Testis (tissue), 3 donors: ENCODE results near the gene PLXNA1. TPM values are rescaled to one million over a fixed set of nuclear protein-coding genes. Genes with fewer than 3 reads are reported as not detected.

Experiments
- DNase-seq: peaks from one replicate; pipeline ENCODE4 v3.0.0-alpha.2; 2019
- H3K27ac ChIP-seq, 2 donors: fragments of 200-600 bp; sonication (generic); one replicate each; pipeline ENCODE4 v1.5.1; 2019
- H3K27me3 ChIP-seq: fragments of 200-600 bp; sonication (generic); one replicate; pipeline ENCODE4 v1.5.1; 2019
- H3K36me3 ChIP-seq: fragments of 200-600 bp; sonication (generic); one replicate; pipeline ENCODE4 v1.5.1; 2017; ENCODE audit warnings: low read depth; ENCODE audit errors: missing control alignments
- H3K4me1 ChIP-seq: fragments of 200-600 bp; sonication (generic); one replicate; pipeline ENCODE4 v1.5.1; 2019
- H3K4me3 ChIP-seq, 2 donors: fragments of 200-600 bp; sonication (generic); one replicate each; pipeline ENCODE4 v1.5.1; 2017 to 2019
- H3K9me3 ChIP-seq: fragments of 200-600 bp; sonication (generic); one replicate; pipeline ENCODE4 v1.5.1; 2017
- POLR2A ChIP-seq: fragments of 450-650 bp; IDR thresholded peaks from one replicate; pipeline ENCODE4 v1.6.1; 2017; ENCODE audit warnings: antibody characterized with exemption, mild to moderate bottlenecking, moderate library complexity
- WGBS, 2 donors: methylation state at CpG; one replicate each; pipeline ENCODE4 v1.1.5; 2018; 5-methylcytosine and 5-hydroxymethylcytosine counted together
- intact Hi-C: fragments of 100-400 bp; cut with DNase I; formaldehyde crosslinking; loops from one replicate; pipeline ENCODE4 v1.15.1; 2023; ENCODE audit warnings: low total_unique reads
- polyA plus RNA-seq: library from polyadenylated mRNA; stranded (reverse); fragments of 350-450 nt; fragmentation: Illumina TruSeq; extraction: RNeasy Lipid Tissue Mini Kit (QIAGEN cat#74804); gene quantifications from one replicate; pipeline ENCODE4 v1.2.3, GENCODE V29; 2014; ENCODE audit warnings: low read depth, low replicate concordance; ENCODE audit not compliant: insufficient read depth
- total RNA-seq, 2 donors: library from RNA; depleted of rRNA; stranded (reverse); fragments of >200 nt; gene quantifications; one replicate each; pipeline ENCODE4 v1.2.3, GENCODE V29; 2016
- TF ChIP-seq, protein P1 (sequence below), 3 experiments: fragments of 450-650 bp in 2 of 3; fragments of 200-600 bp in 1 of 3; sonication (generic) in 1 of 3; IDR thresholded peaks; one replicate each; pipeline ENCODE4 v1.5.1; 2016 to 2019; ENCODE audit warnings: antibody characterized with exemption in 3 of 3, mild to moderate bottlenecking in 2 of 3, moderate library complexity in 1 of 3

The PLXNA1 gene
- total and polyA plus RNA-seq, 3 donors from 2014 or later = 29.3 to 79.7 (median 65.8) TPM

DNA sequence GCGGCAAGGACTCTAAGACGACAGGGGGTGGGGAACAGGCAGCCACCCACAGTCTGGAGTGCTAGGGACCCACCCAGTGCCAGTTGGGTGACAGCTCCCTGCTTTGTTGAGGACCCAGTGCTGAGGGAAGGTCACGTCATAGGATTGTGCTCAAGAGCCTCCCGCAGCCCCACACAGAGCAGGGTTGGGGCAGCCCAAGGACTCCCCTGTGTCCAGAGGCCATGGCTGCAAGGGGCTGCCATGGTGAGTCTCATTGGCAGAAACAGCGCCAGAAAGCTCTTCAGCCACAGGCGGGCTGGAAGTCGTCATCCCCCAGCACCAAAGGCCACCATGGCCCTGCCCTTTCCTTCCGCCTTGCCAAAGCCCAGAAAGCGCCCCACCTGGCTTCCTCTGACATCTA, 37.0 kb upstream of the PLXNA1 start:
- Histone ChIP-seq H3K4me3 (no peak overlapping the region), H3K4me1 (no peaks in the 10 kb centered on the region), H3K36me3 (no peaks in the 10 kb centered on the region), H3K27me3 (no peaks in the 10 kb centered on the region), H3K27ac (no peak overlapping the region), H3K9me3 (no peaks in the 10 kb centered on the region)
- intact Hi-C loops = no loop called here
- no peak for DNase-seq
- TF ChIP-seq, protein P1, sequence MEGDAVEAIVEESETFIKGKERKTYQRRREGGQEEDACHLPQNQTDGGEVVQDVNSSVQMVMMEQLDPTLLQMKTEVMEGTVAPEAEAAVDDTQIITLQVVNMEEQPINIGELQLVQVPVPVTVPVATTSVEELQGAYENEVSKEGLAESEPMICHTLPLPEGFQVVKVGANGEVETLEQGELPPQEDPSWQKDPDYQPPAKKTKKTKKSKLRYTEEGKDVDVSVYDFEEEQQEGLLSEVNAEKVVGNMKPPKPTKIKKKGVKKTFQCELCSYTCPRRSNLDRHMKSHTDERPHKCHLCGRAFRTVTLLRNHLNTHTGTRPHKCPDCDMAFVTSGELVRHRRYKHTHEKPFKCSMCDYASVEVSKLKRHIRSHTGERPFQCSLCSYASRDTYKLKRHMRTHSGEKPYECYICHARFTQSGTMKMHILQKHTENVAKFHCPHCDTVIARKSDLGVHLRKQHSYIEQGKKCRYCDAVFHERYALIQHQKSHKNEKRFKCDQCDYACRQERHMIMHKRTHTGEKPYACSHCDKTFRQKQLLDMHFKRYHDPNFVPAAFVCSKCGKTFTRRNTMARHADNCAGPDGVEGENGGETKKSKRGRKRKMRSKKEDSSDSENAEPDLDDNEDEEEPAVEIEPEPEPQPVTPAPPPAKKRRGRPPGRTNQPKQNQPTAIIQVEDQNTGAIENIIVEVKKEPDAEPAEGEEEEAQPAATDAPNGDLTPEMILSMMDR (IDR thresholded peaks at IDR 0.05) = no peak
- no peak for TF ChIP-seq POLR2A
- 93% methylated on average over 7 to 9 of the region's 9 CpGs for WGBS, 2 donors

- Histone ChIP-seq H3K9me3 (no peaks in the 10 kb centered on the region), H3K27me3 (no peaks in the 10 kb centered on the region), H3K36me3 (no peaks in the 10 kb centered on the region), H3K4me1 (no peaks in the 10 kb centered on the region), H3K27ac (no peak overlapping the region), H3K4me3 (no peak overlapping the region)
- intact Hi-C loops = no loop called here
- TF ChIP-seq, protein P1 (IDR thresholded peaks at IDR 0.05) = no peak
- no peak for TF ChIP-seq POLR2A
- DNase-seq = no peak
- WGBS, 2 donors = 95 to 98% methylated on average over 10 to 11 of the region's 11 CpGs
Measured at GRCh38 chr3:126946405-126946804, 36.5 kb upstream of the PLXNA1 start.

DNA sequence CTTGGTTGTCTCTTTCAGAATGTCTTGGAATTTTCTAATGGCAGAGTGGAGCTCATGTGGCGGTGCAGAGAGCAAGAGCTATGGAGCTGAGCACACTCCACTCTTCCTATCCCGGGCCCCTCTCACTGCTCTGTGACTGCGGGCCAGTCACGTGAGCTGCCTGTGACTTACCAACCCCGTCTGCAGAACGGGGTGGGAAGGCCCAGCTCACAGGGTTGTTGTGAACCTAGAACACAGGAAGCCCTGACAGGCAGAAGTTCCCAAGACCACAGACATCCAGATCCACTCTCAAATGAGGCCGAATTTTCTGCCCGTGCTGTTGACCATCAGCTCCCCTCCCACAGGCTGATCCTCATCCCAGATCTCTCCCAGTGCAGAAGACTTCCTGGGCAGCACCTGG, 35.5 kb upstream of the PLXNA1 start:
- Histone ChIP-seq H3K4me3 (no peak overlapping the region), H3K36me3 (no peaks in the 10 kb centered on the region), H3K27ac (no peak overlapping the region), H3K27me3 (no peaks in the 10 kb centered on the region), H3K4me1 (no peaks in the 10 kb centered on the region), H3K9me3 (no peaks in the 10 kb centered on the region)
- WGBS, 2 donors = 80 to 86% methylated on average over 5 to 8 of the region's 8 CpGs
- intact Hi-C loops = no loop called here
- TF ChIP-seq POLR2A = no peak
- TF ChIP-seq, protein P1 (IDR thresholded peaks at IDR 0.05) = no peak
- no peak for DNase-seq

GRCh38 chr3:126948980-126949535, 33.9 kb upstream of the PLXNA1 start:
- TF ChIP-seq, protein P1 (IDR thresholded peaks at IDR 0.05) = no peak
- TF ChIP-seq POLR2A = no peak

GRCh38 chr3:126951561-126951960, 31.4 kb upstream of the PLXNA1 start:
- Histone ChIP-seq H3K4me1 (no peaks in the 10 kb centered on the region), H3K27ac (no peak overlapping the region), H3K4me3 (no peak overlapping the region), H3K36me3 (no peaks in the 10 kb centered on the region), H3K27me3 (no peaks in the 10 kb centered on the region), H3K9me3 (no peaks in the 10 kb centered on the region)
- TF ChIP-seq, protein P1 (IDR thresholded peaks at IDR 0.05) = no peak
- TF ChIP-seq POLR2A = no peak
- DNase-seq = no peak
- 96% methylated on average over 5 of the region's 5 CpGs for WGBS, 2 donors
- intact Hi-C loops = no loop called here

More at GRCh38 chr3:126948980-126949535, 33.9 kb upstream of the PLXNA1 start:
- 75 to 81% methylated on average over 13 to 14 of the region's 14 CpGs for WGBS, 2 donors
- no peak for DNase-seq
- Histone ChIP-seq H3K27me3 (no peaks in the 10 kb centered on the region), H3K36me3 (no peaks in the 10 kb centered on the region), H3K4me1 (no peaks in the 10 kb centered on the region), H3K9me3 (no peaks in the 10 kb centered on the region), H3K27ac (no peak overlapping the region), H3K4me3 (no peak overlapping the region)
- intact Hi-C loops = no loop called here
